ENCODE measurements around the gene REN. TPM values are rescaled to one million over a fixed set of nuclear protein-coding genes. Genes with fewer than 3 reads are reported as not detected.
A peak's percentile ranks its signal among the peaks of the same experiment; 100 is the strongest.

REN gene
- total and polyA plus RNA-seq, 11 donors, result not detected

DNA sequence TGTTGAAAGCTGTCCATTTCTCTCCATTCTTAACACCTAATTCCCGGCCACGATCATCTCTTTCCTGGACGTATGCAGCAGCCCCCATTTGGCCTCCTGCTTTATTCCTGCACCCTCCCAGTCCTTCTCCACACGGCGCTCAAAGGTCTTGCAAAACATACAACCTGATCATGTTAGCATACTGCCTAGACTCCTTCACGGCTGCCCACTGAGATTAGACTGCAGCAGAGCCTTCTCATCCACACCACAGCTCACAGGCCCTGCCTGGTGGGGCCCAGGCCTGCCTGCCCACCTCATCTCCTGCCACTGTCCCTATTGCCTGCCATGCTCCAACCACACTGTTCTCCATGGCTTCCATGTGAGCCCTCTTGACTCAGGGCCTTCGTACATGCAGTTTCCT, 44.9 kb upstream of the REN start:
- no peak for ATAC-seq

GRCh38 chr1:204207136-204207616, 41.0 kb upstream of the REN start:
- DNase-seq, result peak; percentile 48 to 86 (median 63)
- WGBS, 4 donors, result 20 to 43% (median 21%) methylated on average over 6 to 13 of the region's 13 CpGs
- TF ChIP-seq POLR2A (IDR thresholded peaks at IDR 0.05) (no peak), CTCF (IDR thresholded peaks at IDR 0.05) (peak; percentile 77 to 96 (median 89))
- Histone ChIP-seq H3K27me3 (peaks cover 0 to 28% (median 0%) of the 10 kb centered on the region in 9 donors), H3K9me3 (no peaks in the 10 kb centered on the region), H3K27ac (no peak overlapping the region), H3K4me3 (no peak overlapping the region), H3K36me3 (no peaks in the 10 kb centered on the region), H3K4me1 (peaks cover 0 to 4% (median 0%) of the 10 kb centered on the region in 12 donors)
- ATAC-seq, result peak; percentile 78 to 91 (median 86)
- intact Hi-C loops (cut with DNase I), result loop anchor here in 9 of 10 donors (1.0 to 10.0 kb wide), 9 partner anchors 44 to 352 kb away; partner anchors contain the start of gene SNRPE (in 7 of the 9)

More for the DNA sequence above, 44.9 kb upstream of the REN start:
- DNase-seq, result no peak
- Histone ChIP-seq H3K4me3 (no peak overlapping the region), H3K27ac (no peak overlapping the region), H3K9me3 (no peaks in the 10 kb centered on the region), H3K4me1 (peaks cover 0 to 14% (median 8%) of the 10 kb centered on the region in 12 donors), H3K27me3 (peaks cover 0 to 16% (median 0%) of the 10 kb centered on the region in 9 donors), H3K36me3 (no peaks in the 10 kb centered on the region)
- no peak for TF ChIP-seq POLR2A (IDR thresholded peaks at IDR 0.05)
- no peak for TF ChIP-seq CTCF (IDR thresholded peaks at IDR 0.05)
- intact Hi-C loops (cut with DNase I), result loop anchor here in 1 of 10 donors (5.0 kb wide), 1 partner anchor 151 kb away; no protein-coding TSS in a partner anchor
- 81 to 89% (median 87%) methylated on average over 7 of the region's 7 CpGs for WGBS, 4 donors

DNA sequence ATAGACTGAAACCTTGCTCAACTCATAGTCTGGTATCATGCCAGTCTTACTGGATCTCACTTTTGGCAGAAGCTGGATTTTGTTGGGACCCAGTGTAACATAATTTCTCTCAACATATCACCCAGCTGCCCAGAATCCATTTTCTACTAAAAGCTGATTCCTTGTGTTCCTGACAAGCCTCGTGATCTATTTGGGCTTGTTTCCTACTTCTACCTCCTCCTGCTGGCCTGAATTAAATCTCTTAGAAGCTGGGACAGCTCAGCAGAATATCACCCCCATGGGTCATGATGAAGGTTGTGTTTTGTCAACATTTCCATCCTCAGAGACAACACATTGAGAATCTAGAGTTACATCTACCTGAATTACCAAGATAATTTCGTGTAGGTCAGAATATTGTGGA, 40.0 kb upstream of the REN start:
- DNase-seq, result no peak
- H3K4me3 ChIP-seq, result no peak overlapping the region
- ATAC-seq, result no peak
- no peak for TF ChIP-seq CTCF (IDR thresholded peaks at IDR 0.05)
- TF ChIP-seq POLR2A (IDR thresholded peaks at IDR 0.05), result no peak
- 54 to 62% (median 60%) methylated on average over 2 of the region's 2 CpGs for WGBS, 4 donors
- H3K27ac ChIP-seq, result no peak overlapping the region
- peaks cover 0 to 4% (median 0%) of the 10 kb centered on the region in 12 donors for H3K4me1 ChIP-seq
- H3K36me3 ChIP-seq, result no peaks in the 10 kb centered on the region
- no peaks in the 10 kb centered on the region for H3K9me3 ChIP-seq
- H3K27me3 ChIP-seq, result peaks cover 0 to 28% (median 0%) of the 10 kb centered on the region in 9 donors
- intact Hi-C loops (cut with DNase I), result loop anchor here in 9 of 10 donors (2.0 to 10.0 kb wide), 7 partner anchors 43 to 351 kb away; partner anchors contain the start of gene SNRPE (in 6 of the 9)

GRCh38 chr1:204205486-204205885, 39.3 kb upstream of the REN start:
- intact Hi-C loops (cut with DNase I), result loop anchor here in 4 of 10 donors (5.0 to 10.0 kb wide), 3 partner anchors 43 to 351 kb away; partner anchors contain the start of gene SNRPE (in 3 of the 4)
- Histone ChIP-seq H3K27me3 (peaks cover 0 to 28% (median 0%) of the 10 kb centered on the region in 9 donors), H3K9me3 (no peaks in the 10 kb centered on the region)

More at GRCh38 chr1:204205486-204205885, 39.3 kb upstream of the REN start:
- TF ChIP-seq POLR2A (IDR thresholded peaks at IDR 0.05) (no peak), CTCF (IDR thresholded peaks at IDR 0.05) (no peak)
- ATAC-seq (no peak), DNase-seq (no peak)
- no peaks in the 10 kb centered on the region for H3K36me3 ChIP-seq
- peaks cover 0 to 4% (median 0%) of the 10 kb centered on the region in 12 donors for H3K4me1 ChIP-seq
- H3K27ac ChIP-seq, result no peak overlapping the region
- H3K4me3 ChIP-seq, result no peak overlapping the region

Measured in heart left ventricle (tissue), 16 donors.